GM23338 (cell line): Measurements from ENCODE around the gene U2SURP. TPM values are rescaled to one million over a fixed set of nuclear protein-coding genes. Genes with fewer than 3 reads are reported as not detected.

Experiments used
- EZH2 ChIP-seq: fragments of 200-600 bp; sonication (generic); IDR thresholded peaks from one replicate; pipeline ENCODE4 v1.8.0; 2017; ENCODE audit warnings: antibody characterized with exemption, mild to moderate bottlenecking, low read depth; ENCODE audit not compliant: unreplicated experiment
- polyA plus RNA-seq: library from polyadenylated mRNA; unstranded; fragments of >200 nt; fragmentation: Nextera tagmentation; extraction: Ambion mirVana; gene quantifications from 2 replicates; pipeline ENCODE4 v1.2.1, GENCODE V29; 2016
- total RNA-seq: library from RNA; depleted of rRNA; stranded (reverse); fragments of >200 nt; shearing (Covaris generic); gene quantifications from 2 replicates; pipeline ENCODE4 v1.2.3, GENCODE V29; 2014
- TF ChIP-seq, protein P1 (sequence below): fragments of 250-450 bp; sonication (Bioruptor Pico); IDR thresholded peaks from 2 replicates; pipeline ENCODE4 v1.5.0; 2020; ENCODE audit warnings: mild to moderate bottlenecking, moderate library complexity
- TF ChIP-seq, protein P2 (sequence below), 2 experiments: fragments of 200-600 bp in 1 of 2; sonication (generic) in 1 of 2; conservative IDR thresholded peaks; 2 replicates each; pipeline versions ENCODE4 v1.5.1 to v1.6.1; 2016 to 2017; ENCODE audit warnings: antibody characterized with exemption in 2 of 2, low read depth in 2 of 2, mild to moderate bottlenecking in 2 of 2, moderate library complexity in 1 of 2
- TF ChIP-seq, protein P3 (sequence below): IDR thresholded peaks from one replicate; pipeline ENCODE4 v1.6.1; 2018; ENCODE audit warnings: antibody characterized with exemption; ENCODE audit not compliant: unreplicated experiment

U2SURP gene
- total and polyA plus RNA-seq, 2 experiments from 2014 or later = 116 to 372 TPM

DNA sequence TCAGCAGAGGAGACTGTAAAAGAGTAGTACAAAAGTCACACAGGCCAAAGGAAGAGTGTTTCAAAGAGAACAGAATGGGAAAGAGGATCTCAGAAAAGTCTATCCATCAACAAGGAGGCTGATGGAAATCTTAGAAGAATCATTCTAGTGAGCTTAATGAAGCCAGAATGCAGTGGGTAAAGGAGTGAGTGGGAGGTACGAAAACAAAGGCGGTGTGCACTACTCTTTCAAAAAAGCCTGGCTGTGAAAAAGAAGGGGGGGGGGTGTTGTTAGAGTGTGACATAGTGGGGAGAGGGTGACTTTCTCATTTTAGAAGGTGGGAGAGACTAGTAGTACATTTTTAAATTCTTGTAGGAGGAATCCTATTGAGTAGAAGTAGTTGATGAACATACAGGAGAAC is 49.6 kb upstream of the U2SURP start (continued):
- TF ChIP-seq, protein P1, sequence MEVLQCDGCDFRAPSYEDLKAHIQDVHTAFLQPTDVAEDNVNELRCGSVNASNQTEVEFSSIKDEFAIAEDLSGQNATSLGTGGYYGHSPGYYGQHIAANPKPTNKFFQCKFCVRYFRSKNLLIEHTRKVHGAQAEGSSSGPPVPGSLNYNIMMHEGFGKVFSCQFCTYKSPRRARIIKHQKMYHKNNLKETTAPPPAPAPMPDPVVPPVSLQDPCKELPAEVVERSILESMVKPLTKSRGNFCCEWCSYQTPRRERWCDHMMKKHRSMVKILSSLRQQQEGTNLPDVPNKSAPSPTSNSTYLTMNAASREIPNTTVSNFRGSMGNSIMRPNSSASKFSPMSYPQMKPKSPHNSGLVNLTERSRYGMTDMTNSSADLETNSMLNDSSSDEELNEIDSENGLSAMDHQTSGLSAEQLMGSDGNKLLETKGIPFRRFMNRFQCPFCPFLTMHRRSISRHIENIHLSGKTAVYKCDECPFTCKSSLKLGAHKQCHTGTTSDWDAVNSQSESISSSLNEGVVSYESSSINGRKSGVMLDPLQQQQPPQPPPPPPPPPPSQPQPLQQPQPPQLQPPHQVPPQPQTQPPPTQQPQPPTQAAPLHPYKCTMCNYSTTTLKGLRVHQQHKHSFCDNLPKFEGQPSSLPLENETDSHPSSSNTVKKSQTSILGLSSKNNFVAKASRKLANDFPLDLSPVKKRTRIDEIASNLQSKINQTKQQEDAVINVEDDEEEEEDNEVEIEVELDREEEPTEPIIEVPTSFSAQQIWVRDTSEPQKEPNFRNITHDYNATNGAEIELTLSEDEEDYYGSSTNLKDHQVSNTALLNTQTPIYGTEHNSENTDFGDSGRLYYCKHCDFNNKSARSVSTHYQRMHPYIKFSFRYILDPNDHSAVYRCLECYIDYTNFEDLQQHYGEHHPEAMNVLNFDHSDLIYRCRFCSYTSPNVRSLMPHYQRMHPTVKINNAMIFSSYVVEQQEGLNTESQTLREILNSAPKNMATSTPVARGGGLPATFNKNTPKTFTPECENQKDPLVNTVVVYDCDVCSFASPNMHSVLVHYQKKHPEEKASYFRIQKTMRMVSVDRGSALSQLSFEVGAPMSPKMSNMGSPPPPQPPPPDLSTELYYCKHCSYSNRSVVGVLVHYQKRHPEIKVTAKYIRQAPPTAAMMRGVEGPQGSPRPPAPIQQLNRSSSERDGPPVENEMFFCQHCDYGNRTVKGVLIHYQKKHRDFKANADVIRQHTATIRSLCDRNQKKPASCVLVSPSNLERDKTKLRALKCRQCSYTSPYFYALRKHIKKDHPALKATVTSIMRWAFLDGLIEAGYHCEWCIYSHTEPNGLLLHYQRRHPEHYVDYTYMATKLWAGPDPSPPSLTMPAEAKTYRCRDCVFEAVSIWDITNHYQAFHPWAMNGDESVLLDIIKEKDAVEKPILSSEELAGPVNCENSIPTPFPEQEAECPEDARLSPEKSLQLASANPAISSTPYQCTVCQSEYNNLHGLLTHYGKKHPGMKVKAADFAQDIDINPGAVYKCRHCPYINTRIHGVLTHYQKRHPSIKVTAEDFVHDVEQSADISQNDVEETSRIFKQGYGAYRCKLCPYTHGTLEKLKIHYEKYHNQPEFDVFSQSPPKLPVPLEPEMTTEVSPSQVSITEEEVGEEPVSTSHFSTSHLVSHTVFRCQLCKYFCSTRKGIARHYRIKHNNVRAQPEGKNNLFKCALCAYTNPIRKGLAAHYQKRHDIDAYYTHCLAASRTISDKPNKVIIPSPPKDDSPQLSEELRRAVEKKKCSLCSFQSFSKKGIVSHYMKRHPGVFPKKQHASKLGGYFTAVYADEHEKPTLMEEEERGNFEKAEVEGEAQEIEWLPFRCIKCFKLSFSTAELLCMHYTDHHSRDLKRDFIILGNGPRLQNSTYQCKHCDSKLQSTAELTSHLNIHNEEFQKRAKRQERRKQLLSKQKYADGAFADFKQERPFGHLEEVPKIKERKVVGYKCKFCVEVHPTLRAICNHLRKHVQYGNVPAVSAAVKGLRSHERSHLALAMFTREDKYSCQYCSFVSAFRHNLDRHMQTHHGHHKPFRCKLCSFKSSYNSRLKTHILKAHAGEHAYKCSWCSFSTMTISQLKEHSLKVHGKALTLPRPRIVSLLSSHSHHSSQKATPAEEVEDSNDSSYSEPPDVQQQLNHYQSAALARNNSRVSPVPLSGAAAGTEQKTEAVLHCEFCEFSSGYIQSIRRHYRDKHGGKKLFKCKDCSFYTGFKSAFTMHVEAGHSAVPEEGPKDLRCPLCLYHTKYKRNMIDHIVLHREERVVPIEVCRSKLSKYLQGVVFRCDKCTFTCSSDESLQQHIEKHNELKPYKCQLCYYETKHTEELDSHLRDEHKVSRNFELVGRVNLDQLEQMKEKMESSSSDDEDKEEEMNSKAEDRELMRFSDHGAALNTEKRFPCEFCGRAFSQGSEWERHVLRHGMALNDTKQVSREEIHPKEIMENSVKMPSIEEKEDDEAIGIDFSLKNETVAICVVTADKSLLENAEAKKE (CRISPR knock-in tag) = no peak
- TF ChIP-seq, protein P2, sequence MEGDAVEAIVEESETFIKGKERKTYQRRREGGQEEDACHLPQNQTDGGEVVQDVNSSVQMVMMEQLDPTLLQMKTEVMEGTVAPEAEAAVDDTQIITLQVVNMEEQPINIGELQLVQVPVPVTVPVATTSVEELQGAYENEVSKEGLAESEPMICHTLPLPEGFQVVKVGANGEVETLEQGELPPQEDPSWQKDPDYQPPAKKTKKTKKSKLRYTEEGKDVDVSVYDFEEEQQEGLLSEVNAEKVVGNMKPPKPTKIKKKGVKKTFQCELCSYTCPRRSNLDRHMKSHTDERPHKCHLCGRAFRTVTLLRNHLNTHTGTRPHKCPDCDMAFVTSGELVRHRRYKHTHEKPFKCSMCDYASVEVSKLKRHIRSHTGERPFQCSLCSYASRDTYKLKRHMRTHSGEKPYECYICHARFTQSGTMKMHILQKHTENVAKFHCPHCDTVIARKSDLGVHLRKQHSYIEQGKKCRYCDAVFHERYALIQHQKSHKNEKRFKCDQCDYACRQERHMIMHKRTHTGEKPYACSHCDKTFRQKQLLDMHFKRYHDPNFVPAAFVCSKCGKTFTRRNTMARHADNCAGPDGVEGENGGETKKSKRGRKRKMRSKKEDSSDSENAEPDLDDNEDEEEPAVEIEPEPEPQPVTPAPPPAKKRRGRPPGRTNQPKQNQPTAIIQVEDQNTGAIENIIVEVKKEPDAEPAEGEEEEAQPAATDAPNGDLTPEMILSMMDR (conservative IDR thresholded peaks at IDR 0.05; ENCODE audit: low read depth in 2 of 2) = no peak
- no peak for TF ChIP-seq EZH2
- TF ChIP-seq, protein P3, sequence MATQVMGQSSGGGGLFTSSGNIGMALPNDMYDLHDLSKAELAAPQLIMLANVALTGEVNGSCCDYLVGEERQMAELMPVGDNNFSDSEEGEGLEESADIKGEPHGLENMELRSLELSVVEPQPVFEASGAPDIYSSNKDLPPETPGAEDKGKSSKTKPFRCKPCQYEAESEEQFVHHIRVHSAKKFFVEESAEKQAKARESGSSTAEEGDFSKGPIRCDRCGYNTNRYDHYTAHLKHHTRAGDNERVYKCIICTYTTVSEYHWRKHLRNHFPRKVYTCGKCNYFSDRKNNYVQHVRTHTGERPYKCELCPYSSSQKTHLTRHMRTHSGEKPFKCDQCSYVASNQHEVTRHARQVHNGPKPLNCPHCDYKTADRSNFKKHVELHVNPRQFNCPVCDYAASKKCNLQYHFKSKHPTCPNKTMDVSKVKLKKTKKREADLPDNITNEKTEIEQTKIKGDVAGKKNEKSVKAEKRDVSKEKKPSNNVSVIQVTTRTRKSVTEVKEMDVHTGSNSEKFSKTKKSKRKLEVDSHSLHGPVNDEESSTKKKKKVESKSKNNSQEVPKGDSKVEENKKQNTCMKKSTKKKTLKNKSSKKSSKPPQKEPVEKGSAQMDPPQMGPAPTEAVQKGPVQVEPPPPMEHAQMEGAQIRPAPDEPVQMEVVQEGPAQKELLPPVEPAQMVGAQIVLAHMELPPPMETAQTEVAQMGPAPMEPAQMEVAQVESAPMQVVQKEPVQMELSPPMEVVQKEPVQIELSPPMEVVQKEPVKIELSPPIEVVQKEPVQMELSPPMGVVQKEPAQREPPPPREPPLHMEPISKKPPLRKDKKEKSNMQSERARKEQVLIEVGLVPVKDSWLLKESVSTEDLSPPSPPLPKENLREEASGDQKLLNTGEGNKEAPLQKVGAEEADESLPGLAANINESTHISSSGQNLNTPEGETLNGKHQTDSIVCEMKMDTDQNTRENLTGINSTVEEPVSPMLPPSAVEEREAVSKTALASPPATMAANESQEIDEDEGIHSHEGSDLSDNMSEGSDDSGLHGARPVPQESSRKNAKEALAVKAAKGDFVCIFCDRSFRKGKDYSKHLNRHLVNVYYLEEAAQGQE = no peak
